Lower lobe of right lung (tissue), 2 donors: ENCODE data around the gene PPIL4. TPM values are rescaled to one million over a fixed set of nuclear protein-coding genes. Genes with fewer than 3 reads are reported as not detected.

Source experiments
- ATAC-seq, 2 donors: fragments of 200-7000 bp; cut with Tn5 transposase; one replicate each; pipeline ENCODE4 v1.9.1; 2020 to 2022; ENCODE audit warnings: mild to moderate bottlenecking in 2 of 2, moderate library complexity in 2 of 2
- DNase-seq: peaks from one replicate; pipeline ENCODE4 v3.0.0-alpha.2; 2020
- H3K27ac ChIP-seq: fragments of 200-600 bp; one replicate; pipeline ENCODE4 v1.8.0; 2022
- H3K27me3 ChIP-seq: fragments of 200-600 bp; one replicate; pipeline ENCODE4 v1.8.0; 2022; ENCODE audit warnings: low read depth
- H3K36me3 ChIP-seq: fragments of 200-600 bp; one replicate; pipeline ENCODE4 v1.8.0; 2022; ENCODE audit warnings: mild to moderate bottlenecking
- H3K4me1 ChIP-seq: fragments of 200-600 bp; one replicate; pipeline ENCODE4 v1.8.0; 2022
- H3K4me3 ChIP-seq: fragments of 200-600 bp; one replicate; pipeline ENCODE4 v1.8.0; 2022; ENCODE audit warnings: mild to moderate bottlenecking
- H3K9me3 ChIP-seq: fragments of 200-600 bp; one replicate; pipeline ENCODE4 v1.8.0; 2022
- CTCF ChIP-seq: fragments of 200-600 bp; IDR thresholded peaks from one replicate; pipeline ENCODE4 v1.8.0; 2022; ENCODE audit warnings: antibody characterized with exemption, mild to moderate bottlenecking
- intact Hi-C: fragments of 100-400 bp; cut with DNase I; formaldehyde crosslinking; loops from one replicate; pipeline ENCODE4 v1.11.0; 2022
- total RNA-seq: library from RNA; stranded (reverse); fragmentation: NEBNext Ultra II Directional; extraction: Animal tissue kit (Norgen Biotek cat#: 25700); gene quantifications from one replicate; pipeline ENCODE4 v1.2.1, GENCODE V29; 2021
- donor health status: DM: no; HTN: yes; CAD: no; lungs with severe emphysema.

PPIL4 gene
- total RNA-seq, 1 donor from 2014 or later: 28.9 TPM

GRCh38 chr6:149529650-149530049, 16.2 kb downstream of the PPIL4 start:
- DNase-seq (no peak), ATAC-seq (no peak)
- TF ChIP-seq CTCF: no peak
- Histone ChIP-seq H3K4me3 (no peak overlapping the region), H3K9me3 (no peaks in the 10 kb centered on the region), H3K36me3 (peaks cover 100% of the 10 kb centered on the region), H3K27ac (no peak overlapping the region), H3K4me1 (no peaks in the 10 kb centered on the region), H3K27me3 (no peaks in the 10 kb centered on the region)
- intact Hi-C loops: no loop called here

GRCh38 chr6:149515494-149515893, 30.3 kb downstream of the PPIL4 start:
- ATAC-seq (no peak), DNase-seq (no peak)
- H3K27me3 ChIP-seq: no peaks in the 10 kb centered on the region
- H3K4me1 ChIP-seq: no peaks in the 10 kb centered on the region
- H3K36me3 ChIP-seq: peaks cover 50% of the 10 kb centered on the region
- no peak overlapping the region for H3K4me3 ChIP-seq
- intact Hi-C loops: no loop called here
- TF ChIP-seq CTCF: no peak
- H3K27ac ChIP-seq: no peak overlapping the region
- H3K9me3 ChIP-seq: no peaks in the 10 kb centered on the region

GRCh38 chr6:149513915-149514314, 31.9 kb downstream of the PPIL4 start:
- ATAC-seq (peak; percentile 15 to 24), DNase-seq (no peak)
- Histone ChIP-seq H3K4me1 (no peaks in the 10 kb centered on the region), H3K27ac (no peak overlapping the region), H3K27me3 (no peaks in the 10 kb centered on the region), H3K36me3 (peaks cover 49% of the 10 kb centered on the region), H3K4me3 (no peak overlapping the region), H3K9me3 (no peaks in the 10 kb centered on the region)
- intact Hi-C loops: no loop called here
- TF ChIP-seq CTCF: no peak

GRCh38 chr6:149510793-149511512, 34.9 kb downstream of the PPIL4 start:
- H3K27me3 ChIP-seq: no peaks in the 10 kb centered on the region
- H3K4me1 ChIP-seq: no peaks in the 10 kb centered on the region
- H3K4me3 ChIP-seq: no peak overlapping the region
- no peaks in the 10 kb centered on the region for H3K9me3 ChIP-seq
- H3K36me3 ChIP-seq: peaks cover 45% of the 10 kb centered on the region
- intact Hi-C loops: no loop called here
- no peak for TF ChIP-seq CTCF
- ATAC-seq (no peak), DNase-seq (no peak)
- no peak overlapping the region for H3K27ac ChIP-seq

- Histone ChIP-seq H3K4me1 (no peaks in the 10 kb centered on the region), H3K9me3 (no peaks in the 10 kb centered on the region), H3K27ac (no peak overlapping the region), H3K36me3 (peaks cover 70% of the 10 kb centered on the region), H3K27me3 (no peaks in the 10 kb centered on the region), H3K4me3 (no peak overlapping the region)
- TF ChIP-seq CTCF: no peak
- DNase-seq (no peak), ATAC-seq (no peak)
- intact Hi-C loops: no loop called here
Observed at GRCh38 chr6:149508485-149508884, 37.4 kb downstream of the PPIL4 start.
